ENCODE measurements around the gene FADS3.

DNA sequence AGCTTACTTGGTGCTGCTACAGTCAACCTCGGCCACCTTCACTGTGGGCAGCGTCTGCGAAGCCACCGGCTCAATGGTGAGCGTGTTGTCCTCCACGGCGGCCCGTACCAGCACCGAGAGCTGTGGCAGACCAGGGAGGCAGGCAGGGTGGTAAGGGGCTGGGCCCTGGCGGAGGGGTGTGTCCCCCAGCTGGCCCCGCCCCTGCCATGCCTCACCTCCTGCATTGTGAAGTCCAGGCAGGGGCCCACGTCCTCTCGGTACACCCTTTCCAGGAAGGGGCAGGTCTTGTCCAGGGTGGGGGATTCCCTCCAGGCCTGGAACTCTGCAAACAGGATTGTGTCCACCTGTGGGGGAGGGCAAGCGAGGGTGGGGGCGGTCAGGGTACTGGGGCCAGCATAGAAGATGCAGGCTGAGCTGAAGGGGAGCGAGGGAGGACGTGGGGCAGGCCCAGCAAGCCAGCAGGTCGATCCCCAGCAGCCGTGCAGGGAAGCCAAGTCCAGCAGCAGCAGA, 13.2 kb upstream of the FADS3 start:
- TF ChIP-seq, protein P1, sequence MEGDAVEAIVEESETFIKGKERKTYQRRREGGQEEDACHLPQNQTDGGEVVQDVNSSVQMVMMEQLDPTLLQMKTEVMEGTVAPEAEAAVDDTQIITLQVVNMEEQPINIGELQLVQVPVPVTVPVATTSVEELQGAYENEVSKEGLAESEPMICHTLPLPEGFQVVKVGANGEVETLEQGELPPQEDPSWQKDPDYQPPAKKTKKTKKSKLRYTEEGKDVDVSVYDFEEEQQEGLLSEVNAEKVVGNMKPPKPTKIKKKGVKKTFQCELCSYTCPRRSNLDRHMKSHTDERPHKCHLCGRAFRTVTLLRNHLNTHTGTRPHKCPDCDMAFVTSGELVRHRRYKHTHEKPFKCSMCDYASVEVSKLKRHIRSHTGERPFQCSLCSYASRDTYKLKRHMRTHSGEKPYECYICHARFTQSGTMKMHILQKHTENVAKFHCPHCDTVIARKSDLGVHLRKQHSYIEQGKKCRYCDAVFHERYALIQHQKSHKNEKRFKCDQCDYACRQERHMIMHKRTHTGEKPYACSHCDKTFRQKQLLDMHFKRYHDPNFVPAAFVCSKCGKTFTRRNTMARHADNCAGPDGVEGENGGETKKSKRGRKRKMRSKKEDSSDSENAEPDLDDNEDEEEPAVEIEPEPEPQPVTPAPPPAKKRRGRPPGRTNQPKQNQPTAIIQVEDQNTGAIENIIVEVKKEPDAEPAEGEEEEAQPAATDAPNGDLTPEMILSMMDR (IDR thresholded peaks at IDR 0.05), result no peak
- no peak for TF ChIP-seq POLR2A (IDR thresholded peaks at IDR 0.05)

Data from testis (tissue), 2 donors.